Measurements from ENCODE around the gene ARHGEF3.

The ARHGEF3 gene

GRCh38 chr3:56819016-56819809 is 17.5 kb upstream of the ARHGEF3 start:
- DNase-seq: no peak

DNA sequence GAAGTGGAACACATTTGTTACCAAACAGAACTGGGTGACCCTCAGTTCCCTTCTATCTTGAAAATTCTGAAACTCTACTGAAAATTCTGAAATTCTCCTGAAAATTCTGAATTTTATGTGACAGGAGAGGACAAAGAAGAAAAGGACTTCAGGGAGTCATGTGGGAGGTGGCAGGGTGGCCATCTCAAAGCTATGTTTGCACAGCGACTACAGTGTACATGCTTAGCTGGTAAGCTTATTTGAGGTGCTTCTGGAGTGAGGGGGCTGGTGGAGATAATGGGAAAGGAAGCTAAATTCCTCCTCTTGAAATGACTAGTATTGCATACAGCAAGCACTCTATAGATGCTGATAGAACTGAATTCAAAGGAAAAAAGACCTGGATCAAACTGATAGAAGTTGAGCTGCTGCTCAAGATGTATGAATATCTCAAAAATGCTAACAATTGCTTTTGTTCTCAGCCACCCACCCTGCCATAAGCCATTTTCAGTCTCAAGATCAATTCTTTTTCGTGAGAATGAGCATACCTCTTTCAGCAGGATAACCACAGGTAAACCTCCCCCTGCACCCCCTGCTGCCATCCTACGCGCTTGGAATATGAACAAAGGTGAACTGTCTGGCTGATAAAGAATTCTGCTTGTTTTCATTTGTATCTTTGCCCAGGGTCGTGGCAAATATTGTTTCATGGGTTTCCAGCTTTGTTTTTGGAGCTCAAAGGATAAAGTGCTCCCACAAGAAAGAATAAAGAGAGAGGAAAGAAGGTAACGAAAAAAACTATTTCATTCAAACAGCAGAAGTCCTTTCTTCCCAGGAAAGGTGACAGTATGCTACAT is 16.6 kb upstream of the ARHGEF3 start:
- no peak for DNase-seq

- no peak for DNase-seq
Observed at GRCh38 chr3:56817646-56818045, 15.9 kb upstream of the ARHGEF3 start.

DNA sequence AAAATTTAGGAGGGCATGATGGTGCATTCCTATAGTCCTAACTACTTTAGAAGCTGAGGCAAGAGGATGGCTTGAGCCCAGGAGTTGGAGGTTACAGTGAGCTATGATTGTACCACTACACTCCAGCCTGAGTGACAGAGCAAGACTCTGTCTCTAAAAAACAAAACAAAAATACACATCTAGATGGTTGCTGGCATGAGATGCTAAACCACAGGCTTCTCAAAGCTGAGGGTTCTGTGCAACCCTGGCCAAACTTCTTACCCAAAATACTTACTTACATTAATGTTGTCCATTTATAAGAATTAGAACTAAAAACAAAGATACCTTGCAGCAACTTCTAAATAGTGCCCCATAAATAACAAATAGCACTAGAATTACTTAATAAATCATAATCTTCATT is 14.3 kb upstream of the ARHGEF3 start:
- no peak for DNase-seq

DNA sequence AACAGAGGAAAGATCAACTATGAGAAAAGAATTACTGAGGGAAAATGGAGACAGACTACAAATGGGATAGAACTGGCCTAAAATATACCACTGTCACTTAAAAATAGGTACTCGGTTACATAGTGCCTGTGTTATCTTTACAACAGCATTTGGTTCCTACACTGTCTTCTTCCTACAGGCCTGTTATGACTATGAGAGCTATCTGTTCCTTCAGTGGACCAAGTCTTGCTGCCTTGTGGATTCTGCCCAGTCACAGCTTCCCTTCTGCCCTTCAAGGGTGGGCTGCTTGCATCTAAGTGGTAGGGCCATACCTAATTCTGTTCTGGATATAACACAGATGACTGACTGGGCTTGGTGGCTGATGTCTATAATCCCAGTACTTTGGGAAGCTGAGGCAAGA is 13.8 kb upstream of the ARHGEF3 start:
- DNase-seq: no peak

DNA sequence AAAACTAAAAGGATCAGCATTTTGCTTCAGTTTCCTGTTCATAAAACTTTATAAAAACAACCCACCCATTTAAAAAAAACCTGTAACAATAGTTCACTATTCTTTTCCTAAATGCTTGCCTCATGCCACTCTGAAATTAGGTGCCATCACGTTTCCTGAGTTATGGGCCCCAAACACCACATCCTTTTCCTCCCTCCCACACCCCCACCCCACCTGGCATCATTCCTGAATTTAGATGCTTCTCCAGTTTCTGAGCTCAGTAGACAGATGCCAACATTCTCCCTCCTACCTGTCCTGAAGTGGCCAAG is 11.9 kb upstream of the ARHGEF3 start:
- no peak for DNase-seq

DNA sequence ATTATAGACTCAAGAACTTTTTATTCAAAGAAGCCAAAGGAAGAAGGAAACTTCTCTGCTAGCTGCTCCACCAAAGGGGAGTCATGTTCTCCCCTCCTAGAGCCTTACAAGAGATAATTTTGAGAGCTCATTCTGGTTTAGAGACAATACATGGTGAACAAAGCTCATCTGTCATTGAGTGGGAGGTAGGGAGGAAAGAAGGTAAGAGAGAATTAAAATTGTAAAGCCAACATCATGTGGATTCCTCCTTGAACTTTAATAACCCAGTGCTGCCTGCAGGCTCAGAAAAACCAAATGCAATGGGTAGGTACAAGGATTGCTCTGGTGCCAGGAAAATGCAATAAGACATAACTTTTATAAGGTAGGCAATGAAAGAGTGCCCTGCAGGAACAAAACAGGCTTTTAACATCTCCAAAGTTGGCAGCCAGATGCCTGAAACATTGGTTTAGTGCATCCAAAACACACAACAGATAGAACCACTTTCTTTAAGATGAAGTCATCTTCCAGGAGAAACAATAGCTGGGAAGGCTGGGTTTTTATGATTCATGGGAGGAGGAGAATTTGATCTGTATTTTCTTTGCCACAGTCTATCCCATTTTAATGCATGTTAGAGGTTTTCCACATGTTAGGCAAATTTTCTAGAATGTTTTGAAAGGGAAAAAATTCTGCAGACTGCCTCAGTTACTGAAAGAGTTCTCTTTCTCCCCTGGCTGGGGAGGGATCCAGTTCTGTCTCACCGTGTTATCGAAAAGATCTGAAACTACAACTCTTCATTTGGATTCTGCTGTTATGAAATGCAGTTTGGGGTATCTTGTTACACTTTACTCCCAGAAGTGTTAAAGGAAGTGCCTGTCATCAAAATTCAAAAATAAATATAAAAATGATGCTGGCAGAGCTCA is 11.3 kb upstream of the ARHGEF3 start:
- no peak for DNase-seq

DNA sequence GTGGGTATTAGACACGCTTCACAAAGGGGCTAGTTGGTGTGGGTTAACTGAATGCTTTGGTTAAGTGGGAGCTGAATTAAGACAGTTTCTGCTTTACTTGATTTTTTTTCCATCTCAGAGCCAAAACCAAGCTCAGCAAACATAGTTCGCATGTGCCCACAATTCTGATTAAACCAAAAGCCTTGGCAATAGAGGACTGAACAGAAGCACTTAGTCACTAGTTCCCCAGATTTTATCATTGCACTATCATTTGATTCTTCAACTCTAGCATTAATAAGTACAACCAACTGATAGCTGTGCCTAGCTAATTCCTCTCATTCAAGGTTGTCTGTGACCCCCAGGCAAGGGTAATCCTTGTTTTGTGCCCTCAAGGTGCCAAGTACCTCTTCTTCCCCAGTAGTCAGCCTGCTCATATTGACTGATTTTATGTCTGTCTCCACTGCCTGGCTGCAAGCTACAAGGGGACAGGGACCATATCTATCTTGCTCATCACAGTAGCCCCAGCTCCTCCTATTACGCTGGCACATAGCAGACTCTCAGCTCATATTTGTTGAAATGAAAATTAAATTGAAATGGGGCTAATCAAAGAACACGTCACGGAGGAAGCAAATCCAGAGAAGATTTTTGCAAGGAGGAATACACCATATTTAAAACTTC is 9.9 kb upstream of the ARHGEF3 start:
- no peak for DNase-seq

- DNase-seq: no peak
Observed at GRCh38 chr3:56810577-56811545, 9.1 kb upstream of the ARHGEF3 start.

DNA sequence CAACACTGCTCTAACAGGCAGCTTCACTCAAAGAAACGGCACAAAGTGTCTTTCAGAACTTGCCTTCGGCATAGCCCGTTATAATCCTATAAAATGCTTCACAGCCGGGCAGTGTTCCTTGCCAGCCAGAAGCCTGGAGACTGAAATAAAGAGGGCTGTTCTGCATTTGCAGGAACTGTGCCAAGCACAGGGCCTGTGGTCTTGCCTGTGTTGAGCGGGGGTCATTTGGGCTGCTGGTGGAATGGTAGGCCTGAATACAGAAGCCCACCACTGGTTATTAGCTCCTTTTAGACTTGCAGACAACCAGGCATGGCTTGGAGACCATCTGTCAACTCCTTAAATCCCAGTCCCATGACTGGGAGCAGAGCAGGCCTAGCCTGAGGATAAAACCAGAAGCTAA is 4.7 kb upstream of the ARHGEF3 start:
- no peak for DNase-seq

GRCh38 chr3:56802790-56803189 is 1.0 kb upstream of the ARHGEF3 start:
- no peak for DNase-seq

DNA sequence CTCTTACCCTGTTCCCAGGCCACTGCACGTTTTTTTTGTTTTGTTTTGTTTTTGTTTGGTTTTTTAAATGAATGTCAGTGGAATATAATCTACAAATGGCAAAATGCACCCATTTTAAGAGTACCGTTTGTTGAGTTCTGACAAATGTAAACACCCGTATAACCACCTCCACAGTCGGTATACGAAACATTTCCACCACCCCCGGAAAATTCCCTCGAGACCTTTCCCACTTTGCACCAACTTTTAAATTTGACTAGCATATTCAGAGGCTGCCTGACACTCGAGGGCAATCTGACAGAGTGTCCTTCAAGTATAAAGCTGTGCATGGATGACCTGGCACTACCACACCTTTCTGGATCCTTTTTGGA is 613 bp upstream of the ARHGEF3 start:
- DNase-seq: no peak

DNA sequence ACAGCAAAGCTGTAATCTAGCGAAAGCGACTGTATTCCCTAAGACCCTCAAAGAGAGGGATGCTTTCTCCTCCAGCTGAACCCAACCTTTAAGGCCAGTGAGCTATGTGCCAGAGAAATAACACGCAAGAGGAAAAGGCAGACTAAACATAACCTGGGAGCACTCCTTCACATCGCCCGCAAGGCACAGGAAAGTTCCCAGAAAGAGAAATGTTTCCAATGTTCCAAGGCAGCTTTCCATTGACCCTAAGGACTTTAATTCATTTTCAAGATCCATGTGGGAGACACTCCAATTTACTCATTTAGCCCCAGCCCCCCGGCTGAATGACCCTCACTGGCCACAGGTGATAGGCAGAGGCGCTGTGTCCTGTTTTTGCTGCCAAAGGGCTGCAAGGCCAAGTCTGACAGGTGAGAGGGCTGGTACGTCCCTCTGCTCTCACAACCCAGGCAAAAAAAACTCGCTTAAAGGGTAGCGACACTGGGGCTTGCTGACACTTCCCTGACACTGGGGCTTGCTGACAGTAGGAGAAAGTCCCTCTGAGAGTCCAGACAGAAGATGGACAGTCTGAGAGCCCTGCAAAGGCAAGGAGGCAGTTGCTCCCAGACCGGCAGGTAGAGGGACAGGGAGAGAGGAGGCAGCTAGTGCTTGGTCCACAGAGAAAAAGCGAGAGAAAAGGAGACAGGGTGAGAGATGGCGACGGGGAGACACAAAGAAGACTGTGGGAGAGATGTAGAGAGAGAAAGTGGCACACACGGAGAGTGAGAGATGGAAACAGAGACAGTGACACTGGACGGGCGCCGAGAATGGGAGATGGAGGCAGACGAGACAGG is 702 bp downstream of the ARHGEF3 start:
- no peak for DNase-seq

DNA sequence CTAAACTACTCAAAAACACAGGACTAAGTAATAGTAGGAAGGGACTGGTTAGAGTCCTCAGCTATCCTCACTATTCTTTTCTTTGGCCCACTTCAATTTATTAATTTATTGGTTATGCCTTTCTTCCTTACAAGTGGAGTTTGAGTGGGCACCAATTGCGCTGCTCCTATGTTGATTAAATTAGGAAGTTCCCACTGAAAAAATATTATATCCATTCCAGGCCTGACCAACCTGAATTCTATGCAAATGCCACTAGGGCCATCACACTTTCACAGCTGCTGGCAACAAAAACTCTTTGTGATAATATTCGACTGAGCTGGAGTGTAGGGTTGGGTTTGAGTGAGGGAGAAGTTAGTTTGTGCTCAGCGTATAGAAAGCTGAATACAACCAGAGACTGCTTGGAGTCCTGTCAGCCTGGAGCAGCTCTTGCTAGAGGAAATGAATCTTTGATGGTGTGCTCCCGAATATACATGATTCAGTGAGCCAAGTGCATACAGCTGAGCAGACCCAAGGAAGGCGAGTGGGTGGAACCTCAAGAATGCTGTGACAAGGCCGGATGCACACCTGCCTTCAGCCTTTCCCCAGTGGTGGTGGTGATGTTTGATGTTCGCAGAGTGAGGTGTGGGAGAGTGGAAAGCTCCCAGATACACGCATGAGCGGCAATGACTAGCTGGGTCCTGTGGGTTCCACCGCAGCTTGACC is 1.5 kb downstream of the ARHGEF3 start:
- no peak for DNase-seq

DNA sequence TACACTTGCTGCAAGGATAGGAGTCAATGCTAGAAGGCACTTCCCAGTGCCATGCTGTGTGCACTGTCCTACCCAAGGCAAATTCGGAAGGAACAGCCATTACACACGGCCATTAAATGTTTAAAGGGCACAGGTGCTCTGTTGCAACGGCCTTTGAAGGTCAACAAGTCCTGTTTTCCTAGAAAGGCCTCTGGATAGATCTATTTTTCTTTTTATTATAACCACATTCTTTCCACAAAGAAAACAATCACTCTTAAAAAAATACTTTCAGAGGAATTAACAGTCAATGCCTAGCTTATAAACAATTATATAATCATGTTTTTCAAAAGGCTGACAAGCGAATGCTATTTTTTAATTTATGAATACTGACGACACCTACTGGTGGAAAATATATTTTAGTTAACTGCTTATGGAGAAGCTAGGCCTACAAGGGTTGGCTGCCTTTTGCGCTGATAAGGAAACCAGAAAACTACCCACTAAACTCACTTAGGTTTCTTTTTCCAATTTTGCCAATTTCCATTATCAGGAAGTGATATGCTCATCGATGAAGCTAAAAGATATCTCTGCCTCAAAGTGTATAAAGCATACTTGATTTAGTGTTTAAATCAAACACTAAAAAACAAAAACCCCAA is 2.4 kb downstream of the ARHGEF3 start:
- DNase-seq: peak; percentile 54

DNA sequence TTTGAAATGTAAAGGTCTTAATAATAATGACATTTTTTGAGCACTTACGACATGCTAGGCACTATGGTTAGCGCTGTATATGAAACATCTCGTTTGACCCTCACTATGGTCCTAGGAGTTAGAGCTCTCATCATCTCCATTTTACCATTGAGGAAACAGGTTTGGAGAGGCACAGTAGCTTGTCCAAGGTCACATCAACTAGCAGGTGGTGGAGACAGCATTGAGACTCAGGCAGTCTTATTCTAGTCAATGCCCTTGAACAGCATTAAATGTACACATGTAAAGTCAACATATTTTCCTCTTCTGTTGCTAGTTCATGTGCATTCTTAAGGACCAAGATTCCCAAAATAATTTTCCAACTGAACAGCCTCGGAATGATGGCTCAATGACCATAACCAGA is 4.8 kb downstream of the ARHGEF3 start:
- no peak for DNase-seq

DNA sequence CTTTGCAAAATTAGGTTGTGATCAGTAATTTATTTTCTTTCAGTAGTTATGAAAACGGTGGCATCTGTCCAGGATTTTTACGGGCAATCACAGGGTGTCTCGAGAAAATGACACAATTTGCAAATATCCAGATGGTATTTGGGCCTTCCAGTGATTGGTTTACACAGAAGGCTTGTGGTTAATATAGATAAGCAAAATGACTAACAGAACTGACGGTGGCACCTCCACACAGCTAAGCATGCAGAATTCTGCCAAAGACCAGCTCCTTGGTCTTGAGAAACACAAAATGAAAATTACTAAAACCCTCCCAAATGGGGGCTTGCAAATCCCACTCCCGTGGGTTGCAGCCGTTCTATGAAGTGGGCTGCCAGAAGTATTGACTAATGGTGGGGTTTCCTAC is 5.5 kb downstream of the ARHGEF3 start:
- DNase-seq: no peak

DNA sequence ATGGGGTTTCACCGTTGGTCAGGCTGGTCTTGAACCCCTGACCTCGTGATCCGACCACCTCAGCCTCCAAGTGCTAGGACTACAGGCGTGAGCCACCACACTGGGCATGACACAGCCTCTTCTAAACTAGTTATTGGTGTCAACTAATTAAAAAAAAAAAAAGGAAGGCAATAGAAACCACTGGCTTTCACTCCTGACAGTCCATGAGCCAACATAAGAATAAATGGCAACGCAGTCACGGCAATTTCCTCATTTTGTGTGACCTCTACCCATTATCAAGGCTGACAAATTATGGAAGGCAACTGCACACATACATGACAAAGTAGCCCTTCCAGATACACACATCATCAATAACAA is 5.9 kb downstream of the ARHGEF3 start:
- no peak for DNase-seq

DNA sequence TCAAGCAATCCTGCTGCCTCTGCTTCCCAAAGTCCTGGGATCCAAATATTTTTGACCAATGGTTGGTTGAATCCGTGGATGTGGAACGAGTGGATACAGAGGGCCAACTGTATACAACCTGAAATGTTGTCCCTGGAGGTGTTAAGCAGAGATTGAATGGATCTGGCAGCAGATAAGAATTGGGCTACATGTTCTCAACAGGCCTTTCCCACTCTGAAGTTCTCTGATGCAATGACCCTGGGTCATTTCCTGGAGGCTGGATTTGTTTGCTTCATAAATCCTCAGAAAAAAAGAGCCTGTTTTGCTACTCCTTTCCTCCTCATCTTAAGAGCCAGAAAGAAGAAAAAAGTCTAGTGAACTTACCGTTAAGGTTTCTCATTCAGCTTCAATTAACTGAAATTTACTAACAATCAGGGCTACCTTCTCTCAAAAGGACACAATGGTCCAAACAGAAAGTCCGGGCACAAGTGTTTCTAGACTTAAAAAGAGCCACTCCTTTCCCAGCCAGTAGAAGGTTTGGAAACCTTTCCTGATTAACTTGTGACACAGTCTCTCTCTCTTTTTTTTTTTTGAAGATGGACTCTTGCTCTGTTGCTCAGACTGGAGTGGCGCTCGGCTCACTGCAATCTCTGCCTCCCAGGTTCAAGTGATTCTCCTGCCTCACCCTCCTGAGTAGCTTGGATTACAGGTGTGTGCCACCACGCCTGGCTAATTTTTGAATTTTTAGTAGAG is 6.5 kb downstream of the ARHGEF3 start:
- DNase-seq: no peak
